ENCODE results near the gene HELT.
A peak's percentile ranks its signal among the peaks of the same experiment; 100 is the strongest.
"Not testable (repeated sequence)": the region's sequence is repeated elsewhere in the genome, so short reads cannot be mapped to it uniquely, and the experiment has no call there.

HELT gene

DNA sequence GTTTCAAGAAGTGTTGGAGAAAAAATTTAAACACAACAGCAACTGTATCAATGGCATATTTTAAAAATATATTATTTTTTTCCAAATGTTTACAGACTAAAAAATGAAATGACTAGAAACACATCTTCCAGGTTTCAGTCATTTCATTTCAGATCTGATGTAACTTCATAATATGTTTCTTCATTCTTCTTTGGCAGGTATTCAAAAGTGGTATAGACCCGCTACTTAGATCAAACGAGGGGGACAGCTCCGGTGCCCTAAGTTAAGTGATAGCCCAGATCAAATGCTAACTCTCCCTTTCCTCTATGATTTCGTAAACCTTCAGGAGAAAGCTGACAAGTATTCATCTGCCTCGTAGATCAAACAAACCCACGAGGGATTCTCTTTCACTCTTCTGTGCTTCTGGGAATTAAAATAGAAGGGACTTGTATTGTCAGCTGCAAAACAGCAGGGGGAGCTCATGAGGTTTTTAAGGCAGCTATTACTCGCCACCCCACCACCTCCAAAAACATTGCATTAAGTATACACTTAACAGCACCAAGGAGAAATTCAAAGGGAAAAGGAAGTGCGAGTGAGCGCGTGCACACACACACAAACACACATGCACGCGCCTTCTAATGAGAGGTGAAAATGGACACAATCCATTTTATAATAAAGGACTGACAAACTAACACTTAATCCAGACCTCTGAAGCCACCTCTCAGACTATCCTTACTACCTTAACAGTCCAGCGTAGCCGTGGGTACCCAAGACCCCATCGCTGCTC is 21.4 kb downstream of the HELT start:
- peak; percentile 9 to 70 (median 19) for DNase-seq

DNA sequence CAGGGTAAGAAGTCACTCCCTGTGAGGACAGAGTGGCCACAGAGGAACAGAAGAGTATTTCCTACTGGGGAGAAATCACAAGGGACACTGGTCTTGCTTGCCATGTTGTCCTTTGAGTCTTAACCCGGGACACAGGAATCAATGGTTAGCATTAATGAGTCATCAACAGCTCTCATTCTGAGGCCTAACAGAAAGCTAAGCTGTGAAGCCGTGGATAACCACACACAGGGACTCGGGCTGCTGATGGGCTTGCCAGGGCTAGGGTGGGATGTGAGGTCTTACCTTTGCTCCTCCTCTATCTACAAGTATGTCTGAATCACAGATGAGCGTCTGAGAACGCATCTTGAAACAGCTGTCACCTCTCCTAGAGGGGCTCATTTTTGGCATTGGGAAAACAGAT is 22.2 kb downstream of the HELT start:
- DNase-seq: no peak

DNA sequence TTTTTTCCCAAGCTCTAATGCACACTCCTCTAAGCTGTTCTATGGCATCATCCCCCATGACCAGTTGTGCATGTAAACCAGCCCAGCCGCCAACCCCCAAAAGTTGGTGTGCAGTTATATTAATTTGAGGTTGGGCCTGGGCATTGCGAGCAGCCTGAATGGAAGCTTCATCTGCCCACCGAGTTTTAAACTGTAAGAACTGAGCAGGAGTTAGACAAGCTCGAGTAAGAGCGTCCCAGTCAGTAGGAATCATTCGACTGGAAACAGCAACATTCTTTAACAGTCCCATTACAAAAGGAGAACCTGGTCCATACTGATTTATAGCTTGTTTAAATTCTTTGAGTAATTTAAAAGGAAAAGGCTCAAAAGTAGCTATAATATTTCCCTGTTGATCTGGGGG is 32.0 kb downstream of the HELT start:
- not testable (repeated sequence) for DNase-seq

DNA sequence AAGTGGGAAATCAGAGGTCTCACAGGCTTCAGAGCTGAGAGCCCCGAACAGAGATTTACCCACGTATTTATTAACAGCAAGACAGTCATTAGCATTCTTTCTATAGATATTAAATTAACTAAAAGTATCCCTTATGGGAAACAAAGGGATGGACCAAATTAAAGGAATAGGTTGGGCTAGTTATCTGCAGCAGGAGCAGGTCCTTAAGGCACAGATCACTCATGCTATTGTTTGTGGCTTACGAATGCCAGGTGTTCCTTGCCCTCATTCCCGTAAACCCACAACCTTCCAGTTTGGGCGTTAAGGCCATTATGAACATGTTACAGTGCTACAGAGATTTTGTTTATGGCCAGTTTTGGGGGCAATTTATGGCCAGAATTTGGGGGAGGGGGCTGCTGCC is 33.0 kb downstream of the HELT start:
- not testable (repeated sequence) for DNase-seq

DNA sequence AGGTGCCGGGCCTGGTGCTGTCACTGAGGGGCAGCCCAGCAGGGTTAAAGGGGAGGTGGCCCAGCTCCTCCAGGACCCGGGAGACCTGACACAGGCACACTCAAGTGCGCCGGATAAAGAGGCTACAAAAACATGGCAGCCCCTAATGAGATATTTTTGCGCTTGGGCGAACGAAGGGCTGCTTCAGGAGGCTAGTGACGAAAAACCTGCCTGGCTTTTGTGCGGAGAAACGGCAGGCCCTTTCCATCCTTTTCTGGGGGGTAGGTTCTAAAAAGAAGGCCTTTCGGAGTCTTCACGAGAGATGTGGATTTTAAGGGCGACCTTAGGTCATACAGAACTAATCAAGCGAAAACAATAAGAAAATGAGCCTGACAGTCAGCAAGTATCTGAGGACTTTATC is 35.5 kb downstream of the HELT start:
- DNase-seq: no peak

DNA sequence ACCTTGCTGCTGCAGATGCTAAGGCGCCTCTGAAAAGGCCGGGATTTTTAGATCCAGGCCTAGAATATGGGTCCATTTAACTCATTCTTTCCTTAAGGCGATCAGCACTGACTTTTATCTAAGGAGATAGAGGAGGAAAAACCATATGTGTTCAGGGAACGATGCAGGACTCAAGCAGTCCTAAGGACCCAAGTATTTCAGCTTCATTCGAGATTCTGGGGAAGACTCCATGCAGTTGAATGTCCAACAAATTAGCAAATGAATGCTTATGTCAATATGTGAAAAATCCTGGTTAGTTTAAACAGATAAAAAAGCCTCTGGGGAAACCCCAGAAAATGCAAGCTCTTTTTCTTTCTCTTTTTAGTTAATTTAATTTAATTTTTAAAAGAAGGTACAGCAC is 36.0 kb downstream of the HELT start:
- no peak for DNase-seq

DNA sequence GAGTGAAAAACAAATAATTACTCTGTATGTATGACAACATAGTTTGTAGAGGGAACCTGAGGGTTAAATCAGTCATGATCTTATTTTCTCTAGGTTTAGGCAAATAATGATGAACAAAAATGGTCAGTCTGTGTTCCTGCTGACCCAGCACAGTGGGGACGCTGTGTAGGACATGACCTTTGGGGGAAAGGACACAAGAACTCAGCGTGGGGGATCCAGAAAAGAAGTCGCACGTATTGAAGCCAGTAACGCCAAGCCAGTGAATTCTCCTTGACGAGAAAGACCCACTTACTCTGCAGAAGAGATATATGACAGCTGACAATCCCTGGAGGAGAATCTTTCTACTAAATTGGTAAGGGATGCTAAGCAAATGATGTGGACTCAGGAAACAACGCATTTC is 36.6 kb downstream of the HELT start:
- DNase-seq: no peak

DNA sequence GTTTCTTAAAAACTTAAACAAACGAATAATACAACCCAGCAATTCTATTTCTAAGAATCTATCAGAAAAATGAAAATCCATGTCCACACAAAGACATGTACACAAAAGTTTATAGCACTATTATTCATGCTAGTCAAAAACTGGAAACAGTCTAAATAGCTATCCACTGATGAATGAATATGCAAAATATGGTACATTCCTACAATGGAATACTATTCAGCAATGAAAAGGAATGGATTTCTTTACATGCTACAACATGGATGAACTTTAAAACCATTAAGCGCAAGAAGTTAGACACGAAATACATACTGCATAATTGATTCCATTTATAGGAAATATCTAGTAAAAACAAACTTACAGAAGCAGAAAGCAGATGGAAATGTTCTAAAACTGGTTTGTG is 43.3 kb downstream of the HELT start:
- DNase-seq: no peak

DNA sequence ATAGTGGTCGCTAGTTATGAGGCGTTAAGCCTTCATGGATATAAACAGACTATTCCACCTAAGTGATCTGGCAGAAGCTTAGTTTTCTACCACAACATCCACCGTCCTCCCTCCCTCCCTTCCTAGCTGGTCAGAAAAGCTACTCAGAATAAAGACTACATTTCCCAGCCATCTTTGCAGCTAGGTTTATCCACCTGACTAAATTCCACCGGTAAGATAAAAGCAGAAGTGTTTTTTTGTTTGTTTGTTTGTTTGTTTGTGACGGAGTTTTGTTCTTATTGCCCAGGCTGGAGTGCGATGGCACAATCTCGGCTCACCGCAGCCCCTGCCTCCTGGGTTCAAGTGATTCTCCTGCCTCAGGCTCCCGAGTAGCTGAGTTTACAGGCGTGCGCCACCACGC is 44.3 kb downstream of the HELT start:
- DNase-seq: no peak

DNA sequence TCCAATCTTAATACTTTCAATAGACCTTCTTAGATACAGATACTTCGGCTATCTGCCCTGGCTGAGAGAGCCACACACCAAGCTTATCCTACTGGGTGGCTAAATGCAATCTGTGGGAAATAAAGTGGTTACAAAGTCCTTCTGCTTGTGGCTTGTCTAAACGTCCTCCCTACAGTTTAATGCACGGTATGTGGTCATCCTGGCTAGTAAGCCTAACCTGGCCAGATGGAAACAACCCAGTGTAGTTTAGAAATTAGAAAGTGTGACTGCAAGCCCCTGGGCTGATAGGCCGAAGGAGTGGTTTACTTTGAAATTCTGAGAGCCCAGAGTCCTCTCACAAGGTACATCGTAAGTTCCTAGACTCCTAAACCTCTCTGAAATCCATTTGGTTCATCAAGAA is 47.9 kb downstream of the HELT start:
- DNase-seq: no peak

DNA sequence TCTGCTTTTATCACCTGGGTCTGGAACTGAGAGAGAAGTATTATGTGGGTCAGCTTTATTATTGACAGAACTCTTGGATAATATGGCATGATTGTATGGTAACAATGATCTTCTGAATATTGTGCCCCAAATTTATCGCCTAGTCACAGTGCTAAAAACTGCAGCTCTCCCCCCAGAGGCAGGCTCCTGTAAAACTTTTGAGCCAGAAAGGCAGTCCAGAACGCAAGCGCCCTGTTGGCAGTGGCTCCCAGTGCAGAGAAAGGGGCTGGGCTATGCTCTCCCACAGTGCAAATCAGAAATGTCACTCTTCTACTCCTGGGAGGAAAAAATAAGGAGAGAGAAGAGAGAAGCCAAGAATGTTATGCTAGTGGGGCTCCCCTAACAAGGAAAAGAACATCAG is 50.5 kb downstream of the HELT start:
- DNase-seq: no peak

Measured in stimulated activated naive CD4-positive, alpha-beta T cell (primary cell).